Breast epithelium (tissue), 3 donors: ENCODE data around the gene SSBP4.

Source experiments
- POLR2A ChIP-seq: fragments of 450-650 bp; IDR thresholded peaks from one replicate; pipeline ENCODE4 v1.6.1; 2016; ENCODE audit warnings: antibody characterized with exemption, mild to moderate bottlenecking, moderate library complexity
- TF ChIP-seq, protein P1 (sequence below), 3 donors: fragments of 450-650 bp; IDR thresholded peaks; one replicate each; pipeline ENCODE4 v1.5.1; 2016 to 2017; ENCODE audit warnings: antibody characterized with exemption in 3 of 3, mild to moderate bottlenecking in 3 of 3, moderate library complexity in 3 of 3

- TF ChIP-seq, protein P1, sequence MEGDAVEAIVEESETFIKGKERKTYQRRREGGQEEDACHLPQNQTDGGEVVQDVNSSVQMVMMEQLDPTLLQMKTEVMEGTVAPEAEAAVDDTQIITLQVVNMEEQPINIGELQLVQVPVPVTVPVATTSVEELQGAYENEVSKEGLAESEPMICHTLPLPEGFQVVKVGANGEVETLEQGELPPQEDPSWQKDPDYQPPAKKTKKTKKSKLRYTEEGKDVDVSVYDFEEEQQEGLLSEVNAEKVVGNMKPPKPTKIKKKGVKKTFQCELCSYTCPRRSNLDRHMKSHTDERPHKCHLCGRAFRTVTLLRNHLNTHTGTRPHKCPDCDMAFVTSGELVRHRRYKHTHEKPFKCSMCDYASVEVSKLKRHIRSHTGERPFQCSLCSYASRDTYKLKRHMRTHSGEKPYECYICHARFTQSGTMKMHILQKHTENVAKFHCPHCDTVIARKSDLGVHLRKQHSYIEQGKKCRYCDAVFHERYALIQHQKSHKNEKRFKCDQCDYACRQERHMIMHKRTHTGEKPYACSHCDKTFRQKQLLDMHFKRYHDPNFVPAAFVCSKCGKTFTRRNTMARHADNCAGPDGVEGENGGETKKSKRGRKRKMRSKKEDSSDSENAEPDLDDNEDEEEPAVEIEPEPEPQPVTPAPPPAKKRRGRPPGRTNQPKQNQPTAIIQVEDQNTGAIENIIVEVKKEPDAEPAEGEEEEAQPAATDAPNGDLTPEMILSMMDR (IDR thresholded peaks at IDR 0.05) = no peak
- no peak for TF ChIP-seq POLR2A
Observed at GRCh38 chr19:18473003-18473705, 54.0 kb downstream of the SSBP4 start.
